ENCODE data around the gene EPB41.

- no peak for TF ChIP-seq CTCF (IDR thresholded peaks at IDR 0.05)
- TF ChIP-seq POLR2A (IDR thresholded peaks at IDR 0.05) = no peak
- no peak for TF ChIP-seq POLR2AphosphoS5 (IDR thresholded peaks at IDR 0.05)
Observed at GRCh38 chr1:28887419-28887834, 26.9 kb upstream of the EPB41 start.
